Neuronal stem cell (in vitro differentiated cells): ENCODE results near the gene ROBO1.

Source experiments
- DNase-seq: peaks from one replicate; pipeline ENCODE4 v3.0.0-alpha.2; 2013; ENCODE audit warnings: low spot score
- H2AFZ ChIP-seq: one replicate; pipeline ENCODE4 v1.6.1; 2013; ENCODE audit warnings: mild to moderate bottlenecking, low read length, inconsistent platforms
- H2AK5ac ChIP-seq: 2 replicates; pipeline ENCODE4 v1.6.1; 2013; ENCODE audit warnings: low read depth, mild to moderate bottlenecking, inconsistent platforms, low read length, moderate library complexity, mixed read lengths
- H2BK120ac ChIP-seq: 2 replicates; pipeline ENCODE4 v1.6.1; 2013; ENCODE audit warnings: low read depth, mild to moderate bottlenecking, inconsistent platforms, low read length, moderate library complexity, mixed read lengths
- H2BK12ac ChIP-seq: one replicate; pipeline ENCODE4 v1.6.1; 2013; ENCODE audit warnings: low read length, inconsistent platforms
- H2BK15ac ChIP-seq: 2 replicates; pipeline ENCODE4 v1.6.1; 2013; ENCODE audit warnings: mild to moderate bottlenecking, low read length, inconsistent platforms, mixed read lengths
- H2BK5ac ChIP-seq: one replicate; pipeline ENCODE4 v1.6.1; 2013; ENCODE audit warnings: inconsistent platforms, mild to moderate bottlenecking, low read length, moderate library complexity
- H3K14ac ChIP-seq: one replicate; pipeline ENCODE4 v1.6.1; 2013; ENCODE audit warnings: low read length, inconsistent platforms
- H3K18ac ChIP-seq: 2 replicates; pipeline ENCODE4 v1.6.1; 2013; ENCODE audit warnings: low read length, inconsistent platforms
- H3K23ac ChIP-seq: 2 replicates; pipeline ENCODE4 v1.6.1; 2013; ENCODE audit warnings: low read depth, mild to moderate bottlenecking, mixed read lengths, low read length, inconsistent platforms; ENCODE audit not compliant: poor library complexity
- H3K27ac ChIP-seq: replicated peaks from 3 replicates; pipeline ENCODE4 v1.5.1; 2013; ENCODE audit warnings: low read length, inconsistent platforms
- H3K27me3 ChIP-seq, 3 experiments: 2 replicates each; pipeline ENCODE4 v1.6.1; 2013; ENCODE audit warnings: low read length in 3 of 3, mild to moderate bottlenecking in 2 of 3, inconsistent platforms in 1 of 3, low read depth in 1 of 3, mixed read lengths in 1 of 3, moderate library complexity in 1 of 3; ENCODE audit not compliant: control insufficient read depth in 3 of 3, insufficient read depth in 3 of 3
- H3K36me3 ChIP-seq, 2 donors: replicated peaks in 1 of 2; 2 replicates each; pipeline ENCODE4 v1.6.1; 2013; ENCODE audit warnings: low read length in 2 of 2; ENCODE audit not compliant: control insufficient read depth in 2 of 2, insufficient read depth in 2 of 2
- H3K4ac ChIP-seq: 2 replicates; pipeline ENCODE4 v1.6.1; 2013; ENCODE audit warnings: inconsistent platforms, mild to moderate bottlenecking, low read length, moderate library complexity
- H3K4me1 ChIP-seq, 2 donors: 1 replicate in 1 of 2; 2 replicates in 1 of 2; pipeline ENCODE4 v1.6.1; 2013; ENCODE audit warnings: low read length in 2 of 2, low read depth in 1 of 2; ENCODE audit not compliant: control insufficient read depth in 2 of 2, insufficient read depth in 1 of 2
- H3K4me2 ChIP-seq: one replicate; pipeline ENCODE4 v1.6.1; 2013; ENCODE audit warnings: mild to moderate bottlenecking, low read length, inconsistent platforms; ENCODE audit not compliant: insufficient read depth, poor library complexity, severe bottlenecking
- H3K4me3 ChIP-seq, 2 donors: 2 replicates each; pipeline ENCODE4 v1.5.1; 2013; ENCODE audit warnings: low read length in 2 of 2, mild to moderate bottlenecking in 2 of 2, inconsistent platforms in 1 of 2, moderate library complexity in 1 of 2
- H3K79me1 ChIP-seq: one replicate; pipeline ENCODE4 v1.6.1; 2013; ENCODE audit warnings: low read depth, mild to moderate bottlenecking, inconsistent platforms, low read length, moderate library complexity
- H3K9ac ChIP-seq: one replicate; pipeline ENCODE4 v1.6.1; 2013; ENCODE audit warnings: mild to moderate bottlenecking, low read depth, low read length, inconsistent platforms; ENCODE audit not compliant: poor library complexity
- H3K9me3 ChIP-seq, 2 donors: replicated peaks in 1 of 2; 2 replicates each; pipeline versions ENCODE3 to v1.6.1; 2013; ENCODE audit warnings: low read length in 2 of 2, mild to moderate bottlenecking in 2 of 2, inconsistent platforms in 1 of 2, low read depth in 1 of 2, mixed read lengths in 1 of 2, moderate library complexity in 1 of 2; ENCODE audit not compliant: control insufficient read depth in 2 of 2, insufficient read depth in 1 of 2
- H4K8ac ChIP-seq: one replicate; pipeline ENCODE4 v1.6.1; 2013; ENCODE audit warnings: low read depth, mild to moderate bottlenecking, inconsistent platforms, low read length, moderate library complexity
- H4K91ac ChIP-seq: one replicate; pipeline ENCODE4 v1.6.1; 2013; ENCODE audit warnings: low read length, low read depth, mild to moderate bottlenecking, inconsistent platforms; ENCODE audit not compliant: poor library complexity
- WGBS, 2 donors: extraction: QIAGEN DNeasy Blood & Tissue Kit; methylation state at CpG; one replicate each; pipeline ENCODE4 v1.1.7; 2013; ENCODE audit warnings: missing lambda C conversion rate in 2 of 2, mixed read lengths in 1 of 2; ENCODE audit not compliant: insufficient read length in 2 of 2, insufficient replicate concordance in 1 of 2; ENCODE audit errors: extremely low coverage in 2 of 2; 5-methylcytosine and 5-hydroxymethylcytosine counted together

The ROBO1 gene

DNA sequence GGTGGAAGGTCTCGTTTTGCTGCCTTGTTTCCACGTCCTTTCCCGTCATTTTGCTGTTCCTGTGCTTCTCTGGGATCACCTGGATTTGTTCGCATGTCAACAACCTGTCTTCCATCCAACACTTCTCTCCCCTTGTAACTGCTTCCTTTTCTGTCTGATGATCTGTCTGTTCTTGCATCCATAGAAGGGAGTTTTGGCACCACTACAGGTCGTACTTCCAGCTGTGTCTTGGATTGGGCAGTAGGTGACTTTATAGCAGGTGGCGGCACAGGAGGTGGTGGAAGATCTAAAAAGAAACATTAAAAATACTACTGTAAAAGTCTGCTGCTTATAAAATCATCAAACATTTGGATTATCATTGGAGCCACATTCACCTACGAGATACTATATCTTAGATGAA, 1161.0 kb downstream of the ROBO1 start:
- no peaks in the 10 kb centered on the region for H3K79me1 ChIP-seq
- no peak overlapping the region for H4K91ac ChIP-seq
- H3K4me3 ChIP-seq: no peak overlapping the region
- WGBS, 2 donors: no CpG with 5 or more reads among the region's 7 CpGs
- H3K4me2 ChIP-seq: no peak overlapping the region
- no peak overlapping the region for H4K8ac ChIP-seq
- H3K27ac ChIP-seq: no peak overlapping the region
- DNase-seq: no peak
- no peak overlapping the region for H2AK5ac ChIP-seq
- no peak overlapping the region for H2BK12ac ChIP-seq
- no peaks in the 10 kb centered on the region for H3K9me3 ChIP-seq
- no peak overlapping the region for H3K4ac ChIP-seq
- no peak overlapping the region for H2BK120ac ChIP-seq
- H3K23ac ChIP-seq: no peak overlapping the region
- no peaks in the 10 kb centered on the region for H3K27me3 ChIP-seq
- no peak overlapping the region for H2BK5ac ChIP-seq
- no peak overlapping the region for H2BK15ac ChIP-seq
- no peak overlapping the region for H3K9ac ChIP-seq
- H3K18ac ChIP-seq: no peak overlapping the region
- no peaks in the 10 kb centered on the region for H3K4me1 ChIP-seq
- H2AFZ ChIP-seq: no peak overlapping the region
- H3K14ac ChIP-seq: no peak overlapping the region
- H3K36me3 ChIP-seq: peaks cover 3 to 17% of the 10 kb centered on the region in 2 donors

- WGBS, 2 donors: no CpG with 5 or more reads among the region's 2 CpGs
- no peak overlapping the region for H3K9ac ChIP-seq
- H3K36me3 ChIP-seq: peaks cover 3 to 17% of the 10 kb centered on the region in 2 donors
- H3K4me2 ChIP-seq: no peak overlapping the region
- H3K4ac ChIP-seq: no peak overlapping the region
- no peak overlapping the region for H3K27ac ChIP-seq
- no peak overlapping the region for H2BK5ac ChIP-seq
- H3K4me1 ChIP-seq: no peaks in the 10 kb centered on the region
- no peak overlapping the region for H2BK120ac ChIP-seq
- DNase-seq: no peak
- H2AK5ac ChIP-seq: no peak overlapping the region
- no peak overlapping the region for H3K4me3 ChIP-seq
- H3K79me1 ChIP-seq: no peaks in the 10 kb centered on the region
- H3K18ac ChIP-seq: no peak overlapping the region
- no peaks in the 10 kb centered on the region for H3K9me3 ChIP-seq
- no peak overlapping the region for H3K23ac ChIP-seq
- H2BK12ac ChIP-seq: no peak overlapping the region
- H2BK15ac ChIP-seq: no peak overlapping the region
- no peak overlapping the region for H3K14ac ChIP-seq
- H3K27me3 ChIP-seq: no peaks in the 10 kb centered on the region
- H2AFZ ChIP-seq: no peak overlapping the region
- H4K91ac ChIP-seq: no peak overlapping the region
- no peak overlapping the region for H4K8ac ChIP-seq
Observed at GRCh38 chr3:78605178-78605577, 1162.6 kb downstream of the ROBO1 start.

GRCh38 chr3:78604341-78604740, 1163.5 kb downstream of the ROBO1 start:
- no peak overlapping the region for H2BK120ac ChIP-seq
- no peak overlapping the region for H3K9ac ChIP-seq
- H2AK5ac ChIP-seq: no peak overlapping the region
- no peak overlapping the region for H2BK12ac ChIP-seq
- no peak overlapping the region for H4K8ac ChIP-seq
- H2BK5ac ChIP-seq: no peak overlapping the region
- no peak overlapping the region for H3K27ac ChIP-seq
- H3K4me2 ChIP-seq: no peak overlapping the region
- H3K14ac ChIP-seq: no peak overlapping the region
- no peaks in the 10 kb centered on the region for H3K9me3 ChIP-seq
- H3K4me1 ChIP-seq: no peaks in the 10 kb centered on the region
- no peak overlapping the region for H3K4ac ChIP-seq
- H3K36me3 ChIP-seq: peaks cover 3 to 17% of the 10 kb centered on the region in 2 donors
- H3K4me3 ChIP-seq: no peak overlapping the region
- no peak for DNase-seq
- no peaks in the 10 kb centered on the region for H3K79me1 ChIP-seq
- no peak overlapping the region for H2BK15ac ChIP-seq
- WGBS, 2 donors: no CpG with 5 or more reads among the region's 3 CpGs
- no peak overlapping the region for H2AFZ ChIP-seq
- no peak overlapping the region for H4K91ac ChIP-seq
- H3K18ac ChIP-seq: no peak overlapping the region
- no peaks in the 10 kb centered on the region for H3K27me3 ChIP-seq
- H3K23ac ChIP-seq: no peak overlapping the region

- H3K9me3 ChIP-seq: no peaks in the 10 kb centered on the region
- no peak overlapping the region for H3K4me3 ChIP-seq
- no peak overlapping the region for H3K4me2 ChIP-seq
- no peak overlapping the region for H4K8ac ChIP-seq
- H3K18ac ChIP-seq: no peak overlapping the region
- H3K27me3 ChIP-seq: no peaks in the 10 kb centered on the region
- no peak overlapping the region for H2BK15ac ChIP-seq
- H2BK5ac ChIP-seq: no peak overlapping the region
- no peak overlapping the region for H3K14ac ChIP-seq
- no peak overlapping the region for H2AFZ ChIP-seq
- no peak overlapping the region for H2BK120ac ChIP-seq
- no peak for DNase-seq
- no peak overlapping the region for H4K91ac ChIP-seq
- no peak overlapping the region for H3K23ac ChIP-seq
- no peak overlapping the region for H2AK5ac ChIP-seq
- no peak overlapping the region for H3K4ac ChIP-seq
- no CpG with 5 or more reads among the region's 2 CpGs for WGBS, 2 donors
- peaks cover 4 to 16% of the 10 kb centered on the region in 2 donors for H3K36me3 ChIP-seq
- no peaks in the 10 kb centered on the region for H3K79me1 ChIP-seq
- H3K27ac ChIP-seq: no peak overlapping the region
- H3K9ac ChIP-seq: no peak overlapping the region
- H2BK12ac ChIP-seq: no peak overlapping the region
- no peaks in the 10 kb centered on the region for H3K4me1 ChIP-seq
Observed at GRCh38 chr3:78601249-78601648, 1166.5 kb downstream of the ROBO1 start.
